ENCODE measurements around the gene C1orf53. TPM values are rescaled to one million over a fixed set of nuclear protein-coding genes. Genes with fewer than 3 reads are reported as not detected.
A peak's percentile ranks its signal among the peaks of the same experiment; 100 is the strongest.

C1orf53 gene
- total and polyA plus RNA-seq, 2 of the 13 experiments (the other 11 are each of a cell fraction or from before 2014, with no cell fraction given), result 5.8 to 10.1 TPM

- TF ChIP-seq SMAD9 (CRISPR knock-in tag; IDR thresholded peaks at IDR 0.05) (no peak), KMT2B (CRISPR knock-in tag; IDR thresholded peaks at IDR 0.05) (peak; percentile 92), ZNF598 (CRISPR knock-in tag; IDR thresholded peaks at IDR 0.05; ENCODE audit: borderline replicate concordance) (peak; percentile 32; the same call in 1 of the 2 replicates), EHMT2 (IDR thresholded peaks at IDR 0.05; ENCODE audit: borderline replicate concordance, low read depth, low read length) (no peak), TBP (CRISPR knock-in tag; IDR thresholded peaks at IDR 0.05) (0 out of 2 replicates have a peak, but pooled peaks have one; percentile 38), BORCS8-MEF2B (CRISPR knock-in tag; IDR thresholded peaks at IDR 0.05) (peak; percentile 96), ZNF3 (CRISPR knock-in tag; IDR thresholded peaks at IDR 0.05) (no peak), CHCHD3 (CRISPR knock-in tag; IDR thresholded peaks at IDR 0.05) (0 out of 2 replicates have a peak, but pooled peaks have one; percentile 54), MTA1 (CRISPR knock-in tag; IDR thresholded peaks at IDR 0.05; ENCODE audit: borderline replicate concordance) (peak; percentile 88), ZNF484 (CRISPR knock-in tag; IDR thresholded peaks at IDR 0.05; ENCODE audit: borderline replicate concordance, low read depth) (no peak), WIZ (CRISPR knock-in tag; IDR thresholded peaks at IDR 0.05) (no peak), GATAD1 (CRISPR knock-in tag; IDR thresholded peaks at IDR 0.05) (peak; percentile 67), IKZF4 (CRISPR knock-in tag; IDR thresholded peaks at IDR 0.05; ENCODE audit: borderline replicate concordance, low read depth, not compliant biosample characterization) (peak; percentile 23), CERS6 (CRISPR knock-in tag; IDR thresholded peaks at IDR 0.05) (peak; percentile 35; the same call in 1 of the 2 replicates), ZBTB21 (CRISPR knock-in tag; IDR thresholded peaks at IDR 0.05) (no peak), ZFP36 (IDR thresholded peaks at IDR 0.05; ENCODE audit: borderline replicate concordance, low read depth, low read length, partially characterized antibody) (no peak)
- TF ChIP-seq, protein P1, sequence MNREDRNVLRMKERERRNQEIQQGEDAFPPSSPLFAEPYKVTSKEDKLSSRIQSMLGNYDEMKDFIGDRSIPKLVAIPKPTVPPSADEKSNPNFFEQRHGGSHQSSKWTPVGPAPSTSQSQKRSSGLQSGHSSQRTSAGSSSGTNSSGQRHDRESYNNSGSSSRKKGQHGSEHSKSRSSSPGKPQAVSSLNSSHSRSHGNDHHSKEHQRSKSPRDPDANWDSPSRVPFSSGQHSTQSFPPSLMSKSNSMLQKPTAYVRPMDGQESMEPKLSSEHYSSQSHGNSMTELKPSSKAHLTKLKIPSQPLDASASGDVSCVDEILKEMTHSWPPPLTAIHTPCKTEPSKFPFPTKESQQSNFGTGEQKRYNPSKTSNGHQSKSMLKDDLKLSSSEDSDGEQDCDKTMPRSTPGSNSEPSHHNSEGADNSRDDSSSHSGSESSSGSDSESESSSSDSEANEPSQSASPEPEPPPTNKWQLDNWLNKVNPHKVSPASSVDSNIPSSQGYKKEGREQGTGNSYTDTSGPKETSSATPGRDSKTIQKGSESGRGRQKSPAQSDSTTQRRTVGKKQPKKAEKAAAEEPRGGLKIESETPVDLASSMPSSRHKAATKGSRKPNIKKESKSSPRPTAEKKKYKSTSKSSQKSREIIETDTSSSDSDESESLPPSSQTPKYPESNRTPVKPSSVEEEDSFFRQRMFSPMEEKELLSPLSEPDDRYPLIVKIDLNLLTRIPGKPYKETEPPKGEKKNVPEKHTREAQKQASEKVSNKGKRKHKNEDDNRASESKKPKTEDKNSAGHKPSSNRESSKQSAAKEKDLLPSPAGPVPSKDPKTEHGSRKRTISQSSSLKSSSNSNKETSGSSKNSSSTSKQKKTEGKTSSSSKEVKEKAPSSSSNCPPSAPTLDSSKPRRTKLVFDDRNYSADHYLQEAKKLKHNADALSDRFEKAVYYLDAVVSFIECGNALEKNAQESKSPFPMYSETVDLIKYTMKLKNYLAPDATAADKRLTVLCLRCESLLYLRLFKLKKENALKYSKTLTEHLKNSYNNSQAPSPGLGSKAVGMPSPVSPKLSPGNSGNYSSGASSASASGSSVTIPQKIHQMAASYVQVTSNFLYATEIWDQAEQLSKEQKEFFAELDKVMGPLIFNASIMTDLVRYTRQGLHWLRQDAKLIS (CRISPR knock-in tag; IDR thresholded peaks at IDR 0.05), result 0 out of 2 replicates have a peak, but pooled peaks have one; percentile 55
- TF ChIP-seq, protein P2, sequence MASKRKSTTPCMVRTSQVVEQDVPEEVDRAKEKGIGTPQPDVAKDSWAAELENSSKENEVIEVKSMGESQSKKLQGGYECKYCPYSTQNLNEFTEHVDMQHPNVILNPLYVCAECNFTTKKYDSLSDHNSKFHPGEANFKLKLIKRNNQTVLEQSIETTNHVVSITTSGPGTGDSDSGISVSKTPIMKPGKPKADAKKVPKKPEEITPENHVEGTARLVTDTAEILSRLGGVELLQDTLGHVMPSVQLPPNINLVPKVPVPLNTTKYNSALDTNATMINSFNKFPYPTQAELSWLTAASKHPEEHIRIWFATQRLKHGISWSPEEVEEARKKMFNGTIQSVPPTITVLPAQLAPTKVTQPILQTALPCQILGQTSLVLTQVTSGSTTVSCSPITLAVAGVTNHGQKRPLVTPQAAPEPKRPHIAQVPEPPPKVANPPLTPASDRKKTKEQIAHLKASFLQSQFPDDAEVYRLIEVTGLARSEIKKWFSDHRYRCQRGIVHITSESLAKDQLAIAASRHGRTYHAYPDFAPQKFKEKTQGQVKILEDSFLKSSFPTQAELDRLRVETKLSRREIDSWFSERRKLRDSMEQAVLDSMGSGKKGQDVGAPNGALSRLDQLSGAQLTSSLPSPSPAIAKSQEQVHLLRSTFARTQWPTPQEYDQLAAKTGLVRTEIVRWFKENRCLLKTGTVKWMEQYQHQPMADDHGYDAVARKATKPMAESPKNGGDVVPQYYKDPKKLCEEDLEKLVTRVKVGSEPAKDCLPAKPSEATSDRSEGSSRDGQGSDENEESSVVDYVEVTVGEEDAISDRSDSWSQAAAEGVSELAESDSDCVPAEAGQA (IDR thresholded peaks at IDR 0.05; ENCODE audit: low read depth), result peak; percentile 84
- TF ChIP-seq, protein P2 (CRISPR knock-in tag; IDR thresholded peaks at IDR 0.05; ENCODE audit: borderline replicate concordance), result peak; percentile 66; the same call in 1 of the 2 replicates
Measured at GRCh38 chr1:197902454-197903195, at the start of gene C1orf53 (continued).

All from HepG2 (cell line).